Endothelial cell of umbilical vein (primary cell): ENCODE measurements around the gene SEMA3A. TPM values are rescaled to one million over a fixed set of nuclear protein-coding genes. Genes with fewer than 3 reads are reported as not detected.

ENCODE experiments used
- BruUV-seq: library from RNA; stranded (reverse); fragments of 400-500 nt; replicated peaks from 2 replicates; lab custom pipeline; 2021; lab: Mats Ljungman, UMichigan
- CTCF ChIA-PET: fragments of 300-600, 350-600 bp; sonication (Branson Sonifier 250); formaldehyde crosslinking; loops from one replicate; lab custom pipeline; 2021; ENCODE audit warnings: antibody characterized with exemption, inconsistent platforms; lab: Charles Lee
- POLR2A ChIA-PET: fragments of 300-600, 350-600 bp; sonication (Branson Sonifier 250); formaldehyde crosslinking; loops from one replicate; lab custom pipeline; 2021; ENCODE audit warnings: antibody characterized with exemption, inconsistent platforms; lab: Charles Lee
- DNase-seq: peaks from one replicate; pipeline ENCODE4 v3.0.0-alpha.2; 2011; ENCODE audit warnings: low read depth, low spot score
- FAIRE-seq: peaks from 2 replicates; lab custom pipeline; 2011; peaks lifted over from hg19 to GRCh38; lab: Jason Lieb, UNC
- H2AFZ ChIP-seq: 2 replicates; pipeline ENCODE4 v1.6.0; 2012; ENCODE audit warnings: low read depth, low read length, control low read depth, inconsistent platforms
- H3K27ac ChIP-seq: 2 replicates; pipeline ENCODE4 v1.5.1; 2011; ENCODE audit warnings: low read depth, mild to moderate bottlenecking, control low read depth, low read length, moderate library complexity; ENCODE audit not compliant: insufficient read depth
- H3K27me3 ChIP-seq, 2 experiments: 2 replicates each; pipeline versions ENCODE4 v1.6.0 to v1.6.1; 2011; ENCODE audit warnings: low read length in 2 of 2, mixed read lengths in 1 of 2; ENCODE audit not compliant: control insufficient read depth in 2 of 2, insufficient read depth in 2 of 2
- H3K36me3 ChIP-seq, 2 experiments: 2 replicates in 1 of 2; 3 replicates in 1 of 2; pipeline ENCODE4 v1.5.1; 2011; ENCODE audit warnings: low read length in 2 of 2, mild to moderate bottlenecking in 1 of 2, moderate library complexity in 1 of 2; ENCODE audit not compliant: control insufficient read depth in 2 of 2, insufficient read depth in 2 of 2; ENCODE audit errors: extremely low read depth in 1 of 2
- H3K4me1 ChIP-seq: 3 replicates; pipeline ENCODE4 v1.5.1; 2011; ENCODE audit warnings: mild to moderate bottlenecking, low read length; ENCODE audit not compliant: control insufficient read depth, insufficient read depth; ENCODE audit errors: extremely low read depth
- H3K4me2 ChIP-seq: 2 replicates; pipeline ENCODE4 v1.6.1; 2011; ENCODE audit warnings: low read length, control low read depth, mixed read lengths; ENCODE audit not compliant: insufficient read depth
- H3K4me3 ChIP-seq, 3 experiments: fragments of 200-600 bp in 1 of 3; sonication (generic), shearing (Covaris generic) in 1 of 3; replicated peaks in 1 of 3; 2 replicates each; pipeline ENCODE4 v1.5.1; 2011 to 2016; ENCODE audit warnings: control low read depth in 3 of 3, low read length in 3 of 3, mild to moderate bottlenecking in 2 of 3, inconsistent platforms in 1 of 3, low read depth in 1 of 3, moderate library complexity in 1 of 3; ENCODE audit not compliant: insufficient read depth in 1 of 3
- H3K79me2 ChIP-seq: 2 replicates; pipeline ENCODE4 v1.6.0; 2012; ENCODE audit warnings: low read length, inconsistent platforms; ENCODE audit not compliant: control insufficient read depth, insufficient read depth
- H3K9ac ChIP-seq: replicated peaks from 2 replicates; pipeline ENCODE3; 2011; ENCODE audit warnings: low read length, control low read depth; ENCODE audit not compliant: insufficient read depth; ENCODE audit errors: extremely low read depth
- H3K9me1 ChIP-seq: replicated peaks from 3 replicates; pipeline ENCODE4 v1.6.0; 2011; ENCODE audit warnings: mild to moderate bottlenecking, low read length; ENCODE audit not compliant: control insufficient read depth, insufficient read depth; ENCODE audit errors: extremely low read depth
- H3K9me3 ChIP-seq: replicated peaks from 2 replicates; pipeline ENCODE4 v1.5.1; 2012; ENCODE audit warnings: low read length, inconsistent platforms; ENCODE audit not compliant: control insufficient read depth, insufficient read depth
- H4K20me1 ChIP-seq: replicated peaks from 2 replicates; pipeline ENCODE3; 2011; ENCODE audit warnings: mild to moderate bottlenecking, low read length; ENCODE audit not compliant: control insufficient read depth, insufficient read depth; ENCODE audit errors: extremely low read depth
- EZH2 ChIP-seq: IDR thresholded peaks from 2 replicates; pipeline ENCODE4 v1.6.1; 2012; ENCODE audit warnings: borderline replicate concordance, low read depth, mild to moderate bottlenecking, moderate library complexity, low read length, inconsistent platforms; ENCODE audit not compliant: severe bottlenecking
- FOS ChIP-seq: IDR thresholded peaks from 2 replicates; pipeline ENCODE4 v1.6.1; 2011; ENCODE audit warnings: mild to moderate bottlenecking, low read length, moderate library complexity, borderline replicate concordance; ENCODE audit not compliant: insufficient read depth
- GATA2 ChIP-seq: IDR thresholded peaks from 2 replicates; pipeline ENCODE4 v1.7.0; 2011; ENCODE audit warnings: low read depth, mild to moderate bottlenecking, moderate library complexity, mixed read lengths, low read length; ENCODE audit not compliant: insufficient read length, insufficient read depth
- JUN ChIP-seq: IDR thresholded peaks from 2 replicates; pipeline ENCODE4 v1.6.1; 2011; ENCODE audit warnings: borderline replicate concordance, low read depth; ENCODE audit not compliant: insufficient read length, insufficient read depth
- MAX ChIP-seq: IDR thresholded peaks from 2 replicates; pipeline ENCODE4 v1.6.1; 2011; ENCODE audit not compliant: insufficient read depth, insufficient read length
- MYC ChIP-seq: IDR thresholded peaks from one replicate; pipeline ENCODE4 v1.6.1; 2011; ENCODE audit warnings: mild to moderate bottlenecking, low read depth, low read length
- POLR2A ChIP-seq: IDR thresholded peaks from 2 replicates; pipeline ENCODE4 v1.6.1; 2012; ENCODE audit warnings: low read depth, mild to moderate bottlenecking, control low read depth, low read length
- POLR2AphosphoS5 ChIP-seq: IDR thresholded peaks from 2 replicates; pipeline ENCODE4 v1.6.1; 2012; ENCODE audit warnings: low read depth, mild to moderate bottlenecking, control low read depth, low read length, moderate library complexity; ENCODE audit not compliant: insufficient read depth
- dilution Hi-C: fragments of 300-500 bp; cut with MboI; formaldehyde crosslinking; loops from one replicate; pipeline ENCODE4 v1.15.0; 2019; ENCODE audit warnings: low sequenced_read_pairs; ENCODE audit not compliant: extremely low pct_ligation_motif_present
- intact Hi-C: fragments of 100-400 bp; cut with micrococcal nuclease; formaldehyde crosslinking; loops from one replicate; pipeline ENCODE4 v1.10.0; 2022
- polyA plus RNA-seq, 4 experiments: library from polyadenylated mRNA; depleted of rRNA in 3 of 4; stranded (reverse) in 3 of 4; unstranded in 1 of 4; fragments of >200 nt; gene quantifications; 2 replicates each; pipeline versions ENCODE4 v1.2.1 to v1.2.3, GENCODE V29; 2011 to 2012; ENCODE audit warnings: missing spikeins in 1 of 4
- total RNA-seq: library from RNA; stranded (reverse); gene quantifications from 2 replicates; pipeline ENCODE4 v1.2.3, GENCODE V29; 2021
- TF ChIP-seq, protein P1 (sequence below), 2 donors: IDR thresholded peaks; 1 replicate in 1 of 2; 2 replicates in 1 of 2; pipeline ENCODE4 v1.5.1; 2011; ENCODE audit warnings: low read length in 2 of 2, mild to moderate bottlenecking in 2 of 2, moderate library complexity in 2 of 2, control low read depth in 1 of 2, inconsistent platforms in 1 of 2, low read depth in 1 of 2; ENCODE audit not compliant: insufficient read depth in 1 of 2; ENCODE audit errors: extremely low read depth in 1 of 2

Gene SEMA3A
- total and polyA plus RNA-seq, 2 donors (not counting 3 experiments of a cell fraction or from before 2014, with no cell fraction given): 0.68 to 1.2 TPM

GRCh38 chr7:84122582-84123360 is 71.8 kb downstream of the SEMA3A start:
- POLR2A ChIA-PET: interaction anchor here (0.6 kb wide), 1 partner anchor 144 kb away, joined by 5 read pairs; no protein-coding TSS in a partner anchor
- FAIRE-seq (no peak), DNase-seq (no peak)
- Histone ChIP-seq H3K4me1 (peaks cover 11% of the 10 kb centered on the region), H2AFZ (no peak overlapping the region), H3K4me3 (no peak overlapping the region), H3K79me2 (no peaks in the 10 kb centered on the region), H3K36me3 (no peaks in the 10 kb centered on the region), H3K27ac (no peak overlapping the region), H3K27me3 (no peaks in the 10 kb centered on the region), H3K9me1 (no peaks in the 10 kb centered on the region), H4K20me1 (no peaks in the 10 kb centered on the region), H3K9ac (no peak overlapping the region), H3K9me3 (no peaks in the 10 kb centered on the region), H3K4me2 (no peak overlapping the region)
- BruUV-seq: no TSS peak
- CTCF ChIA-PET: interaction anchor here (1.0 to 1.6 kb wide), 6 partner anchors 8 to 331 kb away, joined by 3 to 4 read pairs (median 4); no protein-coding TSS in a partner anchor
- dilution Hi-C loops: no loop called here
- intact Hi-C loops: loop anchor here (5.0 to 10.0 kb wide), 2 partner anchors 70 to 902 kb away; partner anchors contain the start of gene SEMA3A
- TF ChIP-seq EZH2: no peak
- TF ChIP-seq MYC: no peak
- no peak for TF ChIP-seq FOS
- TF ChIP-seq JUN: no peak

- Histone ChIP-seq H3K4me3 (no peak overlapping the region), H2AFZ (no peak overlapping the region), H3K9me1 (no peaks in the 10 kb centered on the region), H3K27me3 (no peaks in the 10 kb centered on the region), H3K9ac (no peak overlapping the region), H3K27ac (no peak overlapping the region), H3K4me2 (no peak overlapping the region), H3K79me2 (no peaks in the 10 kb centered on the region), H3K36me3 (no peaks in the 10 kb centered on the region), H4K20me1 (no peaks in the 10 kb centered on the region), H3K4me1 (peaks cover 25% of the 10 kb centered on the region), H3K9me3 (no peaks in the 10 kb centered on the region)
- no peak for DNase-seq
- dilution Hi-C loops (no loop called here), intact Hi-C loops (no loop called here)
- no peak for FAIRE-seq
- TF ChIP-seq EZH2 (no peak), POLR2AphosphoS5 (no peak), GATA2 (no peak), POLR2A (no peak), FOS (no peak), MAX (no peak), MYC (no peak), JUN (no peak)
- TF ChIP-seq, protein P1, sequence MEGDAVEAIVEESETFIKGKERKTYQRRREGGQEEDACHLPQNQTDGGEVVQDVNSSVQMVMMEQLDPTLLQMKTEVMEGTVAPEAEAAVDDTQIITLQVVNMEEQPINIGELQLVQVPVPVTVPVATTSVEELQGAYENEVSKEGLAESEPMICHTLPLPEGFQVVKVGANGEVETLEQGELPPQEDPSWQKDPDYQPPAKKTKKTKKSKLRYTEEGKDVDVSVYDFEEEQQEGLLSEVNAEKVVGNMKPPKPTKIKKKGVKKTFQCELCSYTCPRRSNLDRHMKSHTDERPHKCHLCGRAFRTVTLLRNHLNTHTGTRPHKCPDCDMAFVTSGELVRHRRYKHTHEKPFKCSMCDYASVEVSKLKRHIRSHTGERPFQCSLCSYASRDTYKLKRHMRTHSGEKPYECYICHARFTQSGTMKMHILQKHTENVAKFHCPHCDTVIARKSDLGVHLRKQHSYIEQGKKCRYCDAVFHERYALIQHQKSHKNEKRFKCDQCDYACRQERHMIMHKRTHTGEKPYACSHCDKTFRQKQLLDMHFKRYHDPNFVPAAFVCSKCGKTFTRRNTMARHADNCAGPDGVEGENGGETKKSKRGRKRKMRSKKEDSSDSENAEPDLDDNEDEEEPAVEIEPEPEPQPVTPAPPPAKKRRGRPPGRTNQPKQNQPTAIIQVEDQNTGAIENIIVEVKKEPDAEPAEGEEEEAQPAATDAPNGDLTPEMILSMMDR (IDR thresholded peaks at IDR 0.05; ENCODE audit: extremely low read depth in 1 of 2, insufficient read depth in 1 of 2, low read depth in 1 of 2, low read length in 2 of 2): no peak
- ChIA-PET CTCF (no interaction called here), POLR2A (no interaction called here)
- BruUV-seq: no TSS peak
Observed at GRCh38 chr7:84117304-84117703, 77.3 kb downstream of the SEMA3A start.
